Measurements from ENCODE around the gene FGF1.

- TF ChIP-seq POLR2A (IDR thresholded peaks at IDR 0.05) (no peak), POLR2AphosphoS5 (IDR thresholded peaks at IDR 0.05) (no peak)
- TF ChIP-seq, protein P1, sequence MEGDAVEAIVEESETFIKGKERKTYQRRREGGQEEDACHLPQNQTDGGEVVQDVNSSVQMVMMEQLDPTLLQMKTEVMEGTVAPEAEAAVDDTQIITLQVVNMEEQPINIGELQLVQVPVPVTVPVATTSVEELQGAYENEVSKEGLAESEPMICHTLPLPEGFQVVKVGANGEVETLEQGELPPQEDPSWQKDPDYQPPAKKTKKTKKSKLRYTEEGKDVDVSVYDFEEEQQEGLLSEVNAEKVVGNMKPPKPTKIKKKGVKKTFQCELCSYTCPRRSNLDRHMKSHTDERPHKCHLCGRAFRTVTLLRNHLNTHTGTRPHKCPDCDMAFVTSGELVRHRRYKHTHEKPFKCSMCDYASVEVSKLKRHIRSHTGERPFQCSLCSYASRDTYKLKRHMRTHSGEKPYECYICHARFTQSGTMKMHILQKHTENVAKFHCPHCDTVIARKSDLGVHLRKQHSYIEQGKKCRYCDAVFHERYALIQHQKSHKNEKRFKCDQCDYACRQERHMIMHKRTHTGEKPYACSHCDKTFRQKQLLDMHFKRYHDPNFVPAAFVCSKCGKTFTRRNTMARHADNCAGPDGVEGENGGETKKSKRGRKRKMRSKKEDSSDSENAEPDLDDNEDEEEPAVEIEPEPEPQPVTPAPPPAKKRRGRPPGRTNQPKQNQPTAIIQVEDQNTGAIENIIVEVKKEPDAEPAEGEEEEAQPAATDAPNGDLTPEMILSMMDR (IDR thresholded peaks at IDR 0.05): no peak
Measured at GRCh38 chr5:142609142-142609541, 76.7 kb downstream of the FGF1 start.
